ENCODE measurements around the gene SLC22A4. TPM values are rescaled to one million over a fixed set of nuclear protein-coding genes. Genes with fewer than 3 reads are reported as not detected.
A peak's percentile ranks its signal among the peaks of the same experiment; 100 is the strongest.

SLC22A4 gene
- total RNA-seq, 3 donors from 2014 or later = 1.3 to 4.5 (median 2.3) TPM

GRCh38 chr5:132370971-132371602 is 76.9 kb downstream of the SLC22A4 start:
- Histone ChIP-seq H3K27me3 (no peaks in the 10 kb centered on the region), H3K4me3 (peak overlapping the region in 2 of 3 donors; percentile 71 to 88), H3K36me3 (no peaks in the 10 kb centered on the region), H3K9me3 (no peaks in the 10 kb centered on the region), H3K27ac (peak overlapping the region; percentile 56 to 93), H3K4me1 (peaks cover 2 to 8% of the 10 kb centered on the region in 2 donors)
- intact Hi-C loops (cut with DNase I; ENCODE audit: low total_unique reads) = no loop called here
- peak in 1 of 2 donors; percentile 47 for DNase-seq (ENCODE audit: low spot score in 2 of 2)
- TF ChIP-seq POLR2A (IDR thresholded peaks at IDR 0.05) = no peak
- TF ChIP-seq, protein P1, sequence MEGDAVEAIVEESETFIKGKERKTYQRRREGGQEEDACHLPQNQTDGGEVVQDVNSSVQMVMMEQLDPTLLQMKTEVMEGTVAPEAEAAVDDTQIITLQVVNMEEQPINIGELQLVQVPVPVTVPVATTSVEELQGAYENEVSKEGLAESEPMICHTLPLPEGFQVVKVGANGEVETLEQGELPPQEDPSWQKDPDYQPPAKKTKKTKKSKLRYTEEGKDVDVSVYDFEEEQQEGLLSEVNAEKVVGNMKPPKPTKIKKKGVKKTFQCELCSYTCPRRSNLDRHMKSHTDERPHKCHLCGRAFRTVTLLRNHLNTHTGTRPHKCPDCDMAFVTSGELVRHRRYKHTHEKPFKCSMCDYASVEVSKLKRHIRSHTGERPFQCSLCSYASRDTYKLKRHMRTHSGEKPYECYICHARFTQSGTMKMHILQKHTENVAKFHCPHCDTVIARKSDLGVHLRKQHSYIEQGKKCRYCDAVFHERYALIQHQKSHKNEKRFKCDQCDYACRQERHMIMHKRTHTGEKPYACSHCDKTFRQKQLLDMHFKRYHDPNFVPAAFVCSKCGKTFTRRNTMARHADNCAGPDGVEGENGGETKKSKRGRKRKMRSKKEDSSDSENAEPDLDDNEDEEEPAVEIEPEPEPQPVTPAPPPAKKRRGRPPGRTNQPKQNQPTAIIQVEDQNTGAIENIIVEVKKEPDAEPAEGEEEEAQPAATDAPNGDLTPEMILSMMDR (IDR thresholded peaks at IDR 0.05) = no peak
- no peak for TF ChIP-seq POLR2AphosphoS5 (IDR thresholded peaks at IDR 0.05)

- Histone ChIP-seq H3K9me3 (no peaks in the 10 kb centered on the region), H3K27me3 (no peaks in the 10 kb centered on the region), H3K36me3 (no peaks in the 10 kb centered on the region), H3K4me3 (peak overlapping the region in 2 of 3 donors; percentile 71 to 88), H3K27ac (peak overlapping the region; percentile 56 to 93), H3K4me1 (peaks cover 2 to 8% of the 10 kb centered on the region in 2 donors)
- no peak for DNase-seq (ENCODE audit: low spot score in 2 of 2)
- TF ChIP-seq, protein P1 (IDR thresholded peaks at IDR 0.05) = no peak
- TF ChIP-seq POLR2AphosphoS5 (IDR thresholded peaks at IDR 0.05) (no peak), POLR2A (IDR thresholded peaks at IDR 0.05) (no peak)
- intact Hi-C loops (cut with DNase I; ENCODE audit: low total_unique reads) = no loop called here
These were observed 77.4 kb downstream of the SLC22A4 start for GRCh38 chr5:132371603-132371994.

DNA sequence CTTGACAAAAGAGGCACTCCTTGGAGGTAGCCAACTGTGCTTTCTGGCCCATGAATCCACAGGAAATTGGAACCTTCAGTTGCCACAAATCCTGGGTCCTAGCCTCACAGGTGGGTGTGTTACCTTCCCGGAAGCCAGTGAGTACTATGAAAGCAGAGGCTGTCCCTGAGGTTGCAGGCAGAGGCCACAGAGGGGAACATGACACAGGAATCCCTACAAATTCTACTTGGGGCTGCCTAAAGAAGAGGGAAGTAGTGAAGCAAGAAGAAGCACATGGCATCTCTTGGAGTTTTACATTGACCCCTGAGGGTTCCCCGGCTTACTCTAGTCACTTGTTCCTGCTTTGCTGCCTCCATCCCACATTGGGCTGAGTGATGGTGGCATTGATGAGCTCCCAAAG is 77.9 kb downstream of the SLC22A4 start:
- Histone ChIP-seq H3K9me3 (no peaks in the 10 kb centered on the region), H3K27ac (peak overlapping the region; percentile 56 to 93), H3K4me3 (no peak overlapping the region), H3K4me1 (peaks cover 3 to 12% of the 10 kb centered on the region in 2 donors), H3K27me3 (no peaks in the 10 kb centered on the region), H3K36me3 (no peaks in the 10 kb centered on the region)
- TF ChIP-seq POLR2AphosphoS5 (IDR thresholded peaks at IDR 0.05) (no peak), POLR2A (IDR thresholded peaks at IDR 0.05) (no peak)
- TF ChIP-seq, protein P1 (IDR thresholded peaks at IDR 0.05) = no peak
- intact Hi-C loops (cut with DNase I; ENCODE audit: low total_unique reads) = no loop called here
- DNase-seq (ENCODE audit: low spot score in 2 of 2) = no peak

- intact Hi-C loops (cut with DNase I; ENCODE audit: low total_unique reads) = no loop called here
- H3K27ac ChIP-seq = peak overlapping the region; percentile 5 to 93
These were observed 78.3 kb downstream of the SLC22A4 start for GRCh38 chr5:132372542-132372941.

DNA sequence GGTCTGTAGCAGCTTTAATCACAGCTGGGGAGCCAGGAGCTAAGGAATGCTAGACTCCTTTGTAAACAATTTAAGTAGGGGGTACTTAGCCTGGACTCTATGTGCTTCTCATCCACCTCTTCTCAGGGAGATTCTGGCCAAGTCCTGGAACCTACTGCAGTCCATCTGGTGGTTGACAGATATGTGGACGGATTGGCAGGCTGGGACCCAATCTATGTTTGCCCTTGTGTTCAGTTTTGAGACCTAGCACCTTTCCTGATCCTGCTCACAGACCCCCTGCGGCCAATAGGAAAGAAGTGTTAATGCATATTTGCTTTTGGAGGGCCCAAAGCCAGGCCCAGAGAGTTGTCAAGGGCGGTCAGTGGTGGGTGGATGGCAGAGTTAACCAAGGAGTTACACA is 81.8 kb downstream of the SLC22A4 start:
- no peak overlapping the region for H3K27ac ChIP-seq
- H3K4me3 ChIP-seq = no peak overlapping the region
- no peaks in the 10 kb centered on the region for H3K36me3 ChIP-seq
- no peaks in the 10 kb centered on the region for H3K9me3 ChIP-seq
- TF ChIP-seq POLR2AphosphoS5 (IDR thresholded peaks at IDR 0.05) (no peak), POLR2A (IDR thresholded peaks at IDR 0.05) (no peak)
- TF ChIP-seq, protein P1 (IDR thresholded peaks at IDR 0.05) = no peak
- no peak for DNase-seq (ENCODE audit: low spot score in 2 of 2)
- H3K4me1 ChIP-seq = peaks cover 10 to 22% of the 10 kb centered on the region in 2 donors
- H3K27me3 ChIP-seq = no peaks in the 10 kb centered on the region
- intact Hi-C loops (cut with DNase I; ENCODE audit: low total_unique reads) = no loop called here

More at GRCh38 chr5:132372542-132372941, 78.3 kb downstream of the SLC22A4 start:
- TF ChIP-seq POLR2A (IDR thresholded peaks at IDR 0.05) (no peak), POLR2AphosphoS5 (IDR thresholded peaks at IDR 0.05) (no peak)
- TF ChIP-seq, protein P1 (IDR thresholded peaks at IDR 0.05) = no peak
- DNase-seq (ENCODE audit: low spot score in 2 of 2) = no peak
- Histone ChIP-seq H3K36me3 (no peaks in the 10 kb centered on the region), H3K9me3 (no peaks in the 10 kb centered on the region), H3K27me3 (no peaks in the 10 kb centered on the region), H3K4me3 (no peak overlapping the region), H3K4me1 (peaks cover 7 to 16% of the 10 kb centered on the region in 2 donors)
